ENCODE data around the gene IFITM2.
"Not testable (repeated sequence)": the region's sequence is repeated elsewhere in the genome, so short reads cannot be mapped to it uniquely, and the experiment has no call there.

DNA sequence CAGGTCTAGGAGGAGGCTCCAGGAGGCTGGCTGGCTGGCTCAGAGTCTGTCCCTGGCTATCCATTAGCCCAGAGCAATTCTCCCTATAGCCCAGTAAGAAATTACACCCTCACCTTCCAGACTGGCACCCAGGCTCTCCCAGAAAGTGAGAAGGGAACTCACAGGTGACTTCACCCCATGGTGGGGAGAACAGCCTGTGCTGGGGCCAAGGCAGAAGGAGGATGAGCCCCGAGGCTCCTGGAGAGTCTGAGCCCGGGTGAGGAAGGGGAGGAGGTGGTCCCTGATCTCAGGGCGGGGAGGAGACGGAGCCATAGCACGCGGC is 6.9 kb downstream of the IFITM2 start:
- not testable (repeated sequence) for TF ChIP-seq CTCF (IDR thresholded peaks at IDR 0.05 in 8 of 11, conservative IDR thresholded peaks at IDR 0.05 in 3 of 11); POLR2AphosphoS5 (IDR thresholded peaks at IDR 0.05)

Data from spleen (tissue), 7 donors.